ENCODE measurements around the gene DQX1.

DQX1 gene

GRCh38 chr2:74474899-74475298 is 51.1 kb downstream of the DQX1 start:
- no peak overlapping the region for H3K27ac ChIP-seq
- no peak for TF ChIP-seq CTCF (conservative IDR thresholded peaks at IDR 0.05)

- H3K27ac ChIP-seq, result no peak overlapping the region
- TF ChIP-seq CTCF (conservative IDR thresholded peaks at IDR 0.05), result no peak
Measured at GRCh38 chr2:74474481-74474880, 51.5 kb downstream of the DQX1 start.

DNA sequence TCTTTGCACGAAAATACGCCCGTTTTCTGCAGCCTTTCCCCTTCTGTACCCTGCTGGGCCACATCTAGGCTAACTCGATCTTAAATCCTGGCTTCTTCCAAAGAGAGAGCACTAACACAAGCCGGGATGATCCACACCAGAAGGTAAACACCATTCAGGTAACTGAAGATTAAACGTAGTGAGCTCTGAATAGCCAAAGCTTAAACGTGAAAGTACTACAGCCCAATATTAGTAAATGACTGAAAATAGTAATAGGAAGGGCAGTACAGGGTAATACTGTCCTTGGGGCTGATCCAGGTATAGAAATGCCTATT is 53.1 kb downstream of the DQX1 start:
- TF ChIP-seq CTCF (conservative IDR thresholded peaks at IDR 0.05), result no peak
- H3K27ac ChIP-seq, result peak overlapping the region; percentile 97

GRCh38 chr2:74472086-74472944 is 53.7 kb downstream of the DQX1 start, which contains the start of gene MRPL53:
TSS of gene MRPL53 (minus strand) at chr2:74472680. CDS start at chr2:74472660, 20 bp downstream.
- no peak for TF ChIP-seq CTCF (conservative IDR thresholded peaks at IDR 0.05)
- peak within 1 kb of the TSS; percentile 97 for H3K27ac ChIP-seq

DNA sequence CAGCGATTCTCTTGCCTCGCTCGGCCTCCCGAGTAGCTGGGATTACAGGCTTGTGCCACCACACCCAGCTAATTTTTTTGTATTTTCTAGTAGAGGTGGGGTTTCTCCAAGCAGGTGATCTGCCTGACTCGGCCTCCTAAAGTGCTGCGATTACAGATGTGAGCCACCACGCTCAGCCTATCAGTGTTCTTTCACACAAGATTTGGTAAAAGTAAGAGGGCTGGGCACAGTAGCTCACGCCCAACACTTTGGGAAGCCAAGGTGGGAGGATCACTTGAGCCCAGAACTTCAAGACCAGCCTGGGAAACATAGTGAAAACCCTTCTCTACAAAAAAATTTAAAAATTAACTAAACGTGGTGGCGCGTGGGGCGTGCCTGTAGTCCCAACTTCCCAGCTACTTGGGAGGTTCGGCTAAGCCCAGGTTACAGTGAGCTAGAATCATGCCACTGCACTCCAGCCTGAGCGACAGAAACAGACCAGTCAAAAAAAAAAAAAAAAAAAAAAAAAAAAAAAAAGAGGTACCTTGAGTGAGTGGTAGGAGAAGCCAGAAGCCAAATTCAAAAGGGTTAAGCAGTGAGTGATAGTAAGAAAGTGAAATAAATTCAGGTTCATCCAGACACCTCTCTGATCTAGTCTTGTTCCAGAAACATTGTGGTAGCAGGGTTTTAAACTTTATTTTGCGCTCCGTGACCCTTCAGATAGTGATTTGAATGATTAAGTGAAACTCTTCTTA is 54.5 kb downstream of the DQX1 start:
- H3K27ac ChIP-seq, result peak overlapping the region; percentile 97
- no peak for TF ChIP-seq CTCF (conservative IDR thresholded peaks at IDR 0.05)

DNA sequence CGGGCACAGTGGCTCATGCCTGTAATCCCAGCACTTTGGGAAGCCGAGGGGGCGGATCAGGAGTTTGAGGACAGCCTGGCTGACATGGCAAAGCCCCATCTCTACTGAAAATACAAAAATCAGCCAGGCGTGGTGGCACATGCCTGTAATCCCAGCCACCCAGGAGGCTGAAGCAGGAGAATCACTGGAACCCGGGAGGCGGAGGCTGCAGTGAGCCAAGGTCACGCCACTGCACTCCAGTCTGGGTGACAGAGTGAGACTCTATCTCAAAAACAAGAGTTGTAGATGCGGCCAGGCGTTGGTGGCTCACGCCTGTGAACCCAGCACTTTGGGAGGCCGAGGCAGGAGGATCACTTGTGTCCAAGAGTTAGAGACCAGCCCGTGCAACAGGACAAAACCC is 55.3 kb downstream of the DQX1 start:
- H3K27ac ChIP-seq, result peak overlapping the region; percentile 97
